GM18951 (cell line): Measurements from ENCODE around the gene CEBPG.

Source experiments
- POLR2A ChIP-seq: IDR thresholded peaks from 4 replicates; pipeline ENCODE4 v1.6.1; 2011; ENCODE audit warnings: mild to moderate bottlenecking; ENCODE audit not compliant: insufficient read length, insufficient read depth; ENCODE audit errors: extremely low read depth
- in situ Hi-C: fragments of 300-500 bp; cut with MboI; formaldehyde crosslinking; loops from one replicate; pipeline ENCODE4 v1.12.0; 2022; ENCODE audit warnings: low sequenced_read_pairs, mixed read lengths, inconsistent platforms; ENCODE audit not compliant: unreplicated experiment

CEBPG gene

GRCh38 chr19:33365691-33366090, 7.8 kb upstream of the CEBPG start:
- no peak for TF ChIP-seq POLR2A
- in situ Hi-C loops: no loop called here

DNA sequence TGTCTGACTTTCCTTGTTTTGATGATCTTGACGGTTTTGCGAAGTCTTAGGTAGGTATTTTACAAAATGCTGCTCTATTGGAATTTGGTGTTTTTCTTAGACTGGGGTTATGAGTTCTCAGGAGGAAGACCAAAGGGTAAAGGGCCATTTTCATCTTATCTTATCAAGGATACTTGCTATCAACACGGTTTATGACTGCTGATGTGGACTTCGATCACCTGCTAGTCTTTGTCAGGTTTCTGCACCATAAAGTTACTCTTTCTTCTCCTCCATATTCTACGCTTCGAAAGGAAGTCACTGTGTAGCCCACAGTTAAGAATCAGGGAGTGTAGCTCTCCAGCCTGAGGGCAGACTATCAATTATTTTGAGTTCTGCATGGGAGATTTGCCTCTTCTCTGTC, 7.4 kb upstream of the CEBPG start:
- in situ Hi-C loops: no loop called here

GRCh38 chr19:33366897-33367296, 6.6 kb upstream of the CEBPG start:
- in situ Hi-C loops: no loop called here
- no peak for TF ChIP-seq POLR2A

More for the DNA sequence above, 7.4 kb upstream of the CEBPG start:
- TF ChIP-seq POLR2A: no peak

DNA sequence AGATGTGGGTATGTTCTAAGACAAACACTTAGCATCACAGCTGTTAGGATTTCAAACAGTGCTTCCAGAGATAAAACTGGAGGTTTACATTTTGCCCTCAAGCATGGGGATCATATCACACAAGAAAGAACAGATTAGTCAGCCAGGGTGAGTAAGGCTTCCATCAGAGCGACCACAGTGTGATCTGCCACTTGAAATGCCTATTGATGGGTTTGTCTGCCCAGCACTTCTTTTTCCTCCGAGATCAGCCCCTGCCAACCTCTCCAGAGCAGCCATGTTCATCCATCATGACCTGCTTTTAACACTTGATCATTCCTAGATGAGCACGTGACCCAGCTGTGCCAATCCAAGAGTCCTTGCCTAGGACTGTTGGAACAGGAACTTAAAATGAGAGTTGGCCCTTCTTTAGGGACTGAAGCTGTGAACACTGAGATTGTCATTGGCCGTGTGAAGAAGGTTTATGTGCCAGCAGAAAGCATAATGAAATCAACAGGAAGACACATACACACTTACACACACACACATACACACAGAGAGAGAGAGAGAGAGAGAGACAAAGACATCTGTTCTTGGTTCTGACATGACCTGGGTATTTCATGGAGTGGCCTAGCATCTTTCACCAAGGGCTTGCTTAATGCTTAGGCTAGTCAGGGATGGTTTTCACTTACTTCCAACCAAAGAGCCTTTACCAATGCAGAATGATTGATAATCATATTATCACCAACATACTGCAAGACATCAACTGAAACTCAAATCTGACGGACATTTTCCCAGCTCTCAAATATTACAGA, 5.2 kb upstream of the CEBPG start:
- TF ChIP-seq POLR2A: no peak
- in situ Hi-C loops: no loop called here

GRCh38 chr19:33370783-33371182, 2.7 kb upstream of the CEBPG start:
- in situ Hi-C loops: no loop called here
- TF ChIP-seq POLR2A: no peak

- TF ChIP-seq POLR2A: no peak
- in situ Hi-C loops: no loop called here
Measured at GRCh38 chr19:33374236-33374714, 766 bp downstream of the CEBPG start.

DNA sequence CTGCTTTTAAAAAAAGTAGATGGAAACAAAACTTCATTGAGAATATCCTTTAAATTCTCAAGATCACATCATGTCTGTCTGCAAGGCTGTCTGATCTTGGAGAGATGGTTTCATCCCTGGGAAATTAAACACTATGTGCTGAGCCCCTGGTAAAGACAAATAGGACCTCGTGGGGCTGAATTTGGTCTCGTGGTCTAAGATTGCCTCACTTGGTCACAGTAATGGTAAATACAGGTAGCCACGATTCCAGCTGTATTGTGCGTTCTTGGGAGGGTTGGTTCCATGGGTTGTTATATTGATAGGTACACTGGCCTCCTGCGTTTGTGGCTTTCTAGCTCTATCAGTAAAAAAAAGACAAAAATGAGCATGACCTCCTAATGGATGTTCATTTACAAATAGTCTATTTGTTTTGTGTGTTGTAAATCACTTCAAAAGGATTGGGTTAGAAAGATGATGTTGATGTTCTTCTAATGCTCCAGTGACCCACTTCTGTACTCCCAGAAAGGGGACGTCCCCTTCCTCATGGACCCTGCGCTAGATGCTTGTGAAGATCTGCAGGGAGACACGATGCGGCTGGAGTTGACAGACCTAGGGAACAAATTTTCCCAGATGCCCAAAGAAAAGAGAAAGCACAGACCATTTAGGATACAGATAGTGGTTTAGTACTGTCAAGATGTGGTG, 1.8 kb downstream of the CEBPG start:
- TF ChIP-seq POLR2A: no peak
- in situ Hi-C loops: no loop called here

GRCh38 chr19:33375837-33376159, 2.3 kb downstream of the CEBPG start:
- in situ Hi-C loops: no loop called here

GRCh38 chr19:33376423-33376822, 2.9 kb downstream of the CEBPG start:
- no peak for TF ChIP-seq POLR2A
- in situ Hi-C loops: no loop called here

More at GRCh38 chr19:33375837-33376159, 2.3 kb downstream of the CEBPG start:
- TF ChIP-seq POLR2A: no peak

GRCh38 chr19:33376941-33377557, 3.5 kb downstream of the CEBPG start:
- TF ChIP-seq POLR2A: no peak
- in situ Hi-C loops: no loop called here

DNA sequence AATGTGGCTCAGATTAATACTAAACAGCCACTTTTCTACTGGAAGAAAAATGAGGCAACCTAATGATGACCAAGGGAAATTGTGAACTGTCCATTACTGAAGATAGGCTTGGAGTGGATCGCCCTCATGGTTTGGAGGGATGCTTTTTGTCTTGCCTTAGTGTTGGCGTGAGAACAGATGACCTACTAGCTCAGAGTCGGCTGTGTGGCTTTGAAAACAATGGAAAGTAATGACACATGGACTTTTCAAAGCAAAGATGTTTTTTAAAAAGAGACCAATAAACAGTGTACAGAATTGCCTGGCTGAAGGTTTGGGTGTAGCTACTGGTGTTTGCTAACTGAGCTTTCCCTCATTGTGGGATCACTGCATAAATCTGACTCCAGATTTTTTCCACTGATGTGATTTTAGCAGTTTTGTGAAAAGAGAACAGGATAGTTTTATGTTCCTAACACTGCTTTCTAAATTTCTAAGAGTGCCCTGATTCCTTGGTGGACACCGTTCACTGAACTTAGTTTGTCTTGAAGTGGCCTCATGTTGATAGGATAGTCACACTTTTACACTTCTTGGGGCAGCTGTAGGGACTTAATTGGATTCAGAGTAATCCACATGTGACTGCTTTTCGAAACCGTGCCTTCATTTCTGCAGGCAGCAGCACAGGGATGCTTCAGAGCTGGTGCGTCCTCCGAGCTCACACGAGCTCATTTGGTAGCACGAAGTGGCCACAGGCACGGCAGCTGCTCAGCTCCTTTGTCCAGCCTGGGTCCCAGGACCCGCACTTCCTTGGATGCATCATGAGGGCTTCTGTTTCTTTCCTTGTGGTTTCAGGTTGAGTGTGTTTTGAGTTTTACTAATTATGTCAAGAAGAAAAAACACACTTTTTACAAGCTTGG, 4.3 kb downstream of the CEBPG start:
- in situ Hi-C loops: no loop called here
- no peak for TF ChIP-seq POLR2A

DNA sequence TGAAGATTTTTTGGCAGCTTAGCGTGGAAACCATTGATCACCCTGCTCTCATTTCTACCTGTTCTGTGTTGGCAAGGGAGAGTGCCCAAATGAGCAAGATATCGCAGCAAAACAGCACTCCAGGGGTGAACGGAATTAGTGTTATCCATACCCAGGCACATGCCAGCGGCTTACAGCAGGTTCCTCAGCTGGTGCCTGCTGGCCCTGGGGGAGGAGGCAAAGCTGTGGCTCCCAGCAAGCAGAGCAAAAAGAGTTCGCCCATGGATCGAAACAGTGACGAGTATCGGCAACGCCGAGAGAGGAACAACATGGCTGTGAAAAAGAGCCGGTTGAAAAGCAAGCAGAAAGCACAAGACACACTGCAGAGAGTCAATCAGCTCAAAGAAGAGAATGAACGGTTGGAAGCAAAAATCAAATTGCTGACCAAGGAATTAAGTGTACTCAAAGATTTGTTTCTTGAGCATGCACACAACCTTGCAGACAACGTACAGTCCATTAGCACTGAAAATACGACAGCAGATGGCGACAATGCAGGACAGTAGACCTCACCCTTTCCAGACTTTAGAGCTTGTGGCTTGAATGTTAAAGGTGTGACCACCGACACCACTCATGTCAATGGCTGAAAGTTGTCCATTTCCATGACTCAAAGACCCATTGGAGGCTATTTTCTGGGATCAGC, 5.8 kb downstream of the CEBPG start:
- no peak for TF ChIP-seq POLR2A
- in situ Hi-C loops: no loop called here

DNA sequence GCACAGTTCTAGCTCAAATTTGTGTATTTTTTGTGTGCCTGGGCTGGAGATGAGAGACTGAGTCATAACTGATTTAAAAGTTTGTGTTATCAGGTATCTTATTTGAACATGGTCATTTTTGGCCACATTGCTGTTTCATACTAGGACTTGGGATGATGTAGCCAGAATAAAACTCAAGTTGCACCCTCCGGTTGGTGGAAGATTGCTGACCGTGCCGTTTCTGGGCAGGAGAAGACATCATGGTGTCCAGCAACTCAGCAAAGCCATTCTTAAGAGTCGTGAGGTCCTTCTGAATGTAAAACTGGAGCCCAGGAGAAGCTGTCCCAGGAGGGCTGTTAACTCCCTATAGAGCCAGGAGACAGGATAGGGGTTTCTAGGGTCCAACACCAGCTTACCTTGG, 7.6 kb downstream of the CEBPG start:
- in situ Hi-C loops: no loop called here
- no peak for TF ChIP-seq POLR2A

- no peak for TF ChIP-seq POLR2A
- in situ Hi-C loops: no loop called here
Measured at GRCh38 chr19:33382006-33382405, 8.5 kb downstream of the CEBPG start.
